ENCODE measurements around the gene PIM1. TPM values are rescaled to one million over a fixed set of nuclear protein-coding genes. Genes with fewer than 3 reads are reported as not detected.

PIM1 gene
- total RNA-seq, 2 donors from 2014 or later: 7.3 to 10.6 TPM

DNA sequence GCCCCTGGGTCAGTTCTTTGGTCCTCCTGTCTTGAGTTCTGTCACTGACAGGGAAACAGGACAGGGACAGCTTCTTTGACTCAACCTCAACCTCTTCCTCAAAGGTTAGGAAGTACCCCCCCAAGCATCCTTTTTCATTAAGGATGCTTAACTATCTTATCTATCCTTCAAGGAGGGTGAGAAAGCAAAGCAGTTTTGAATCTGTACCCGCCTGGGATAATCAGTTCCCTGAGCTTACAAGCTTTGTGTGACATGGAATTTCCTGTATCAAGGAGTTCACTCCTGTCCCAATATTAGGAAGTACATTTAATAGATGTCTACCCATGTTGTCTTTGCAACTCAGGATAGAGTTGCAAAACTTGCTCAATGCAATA is 31.1 kb upstream of the PIM1 start:
- Histone ChIP-seq H3K36me3 (replicated peaks in 1 of 2; ENCODE audit: insufficient read depth in 1 of 2, low read depth in 2 of 2) (no peaks in the 10 kb centered on the region), H3K4me3 (no peak overlapping the region), H3K9me3 (no peaks in the 10 kb centered on the region), H3K27ac (no peak overlapping the region), H3K27me3 (no peaks in the 10 kb centered on the region), H3K4me1 (peaks cover 19% of the 10 kb centered on the region)
- DNase-seq (no peak), ATAC-seq (no peak)
- WGBS, 2 donors: 69 to 93% methylated on average over 1 of the region's 1 CpG
- intact Hi-C loops (cut with DNase I): no loop called here
- TF ChIP-seq, protein P1, sequence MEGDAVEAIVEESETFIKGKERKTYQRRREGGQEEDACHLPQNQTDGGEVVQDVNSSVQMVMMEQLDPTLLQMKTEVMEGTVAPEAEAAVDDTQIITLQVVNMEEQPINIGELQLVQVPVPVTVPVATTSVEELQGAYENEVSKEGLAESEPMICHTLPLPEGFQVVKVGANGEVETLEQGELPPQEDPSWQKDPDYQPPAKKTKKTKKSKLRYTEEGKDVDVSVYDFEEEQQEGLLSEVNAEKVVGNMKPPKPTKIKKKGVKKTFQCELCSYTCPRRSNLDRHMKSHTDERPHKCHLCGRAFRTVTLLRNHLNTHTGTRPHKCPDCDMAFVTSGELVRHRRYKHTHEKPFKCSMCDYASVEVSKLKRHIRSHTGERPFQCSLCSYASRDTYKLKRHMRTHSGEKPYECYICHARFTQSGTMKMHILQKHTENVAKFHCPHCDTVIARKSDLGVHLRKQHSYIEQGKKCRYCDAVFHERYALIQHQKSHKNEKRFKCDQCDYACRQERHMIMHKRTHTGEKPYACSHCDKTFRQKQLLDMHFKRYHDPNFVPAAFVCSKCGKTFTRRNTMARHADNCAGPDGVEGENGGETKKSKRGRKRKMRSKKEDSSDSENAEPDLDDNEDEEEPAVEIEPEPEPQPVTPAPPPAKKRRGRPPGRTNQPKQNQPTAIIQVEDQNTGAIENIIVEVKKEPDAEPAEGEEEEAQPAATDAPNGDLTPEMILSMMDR (IDR thresholded peaks at IDR 0.05): no peak
- no peak for TF ChIP-seq POLR2A (IDR thresholded peaks at IDR 0.05)

DNA sequence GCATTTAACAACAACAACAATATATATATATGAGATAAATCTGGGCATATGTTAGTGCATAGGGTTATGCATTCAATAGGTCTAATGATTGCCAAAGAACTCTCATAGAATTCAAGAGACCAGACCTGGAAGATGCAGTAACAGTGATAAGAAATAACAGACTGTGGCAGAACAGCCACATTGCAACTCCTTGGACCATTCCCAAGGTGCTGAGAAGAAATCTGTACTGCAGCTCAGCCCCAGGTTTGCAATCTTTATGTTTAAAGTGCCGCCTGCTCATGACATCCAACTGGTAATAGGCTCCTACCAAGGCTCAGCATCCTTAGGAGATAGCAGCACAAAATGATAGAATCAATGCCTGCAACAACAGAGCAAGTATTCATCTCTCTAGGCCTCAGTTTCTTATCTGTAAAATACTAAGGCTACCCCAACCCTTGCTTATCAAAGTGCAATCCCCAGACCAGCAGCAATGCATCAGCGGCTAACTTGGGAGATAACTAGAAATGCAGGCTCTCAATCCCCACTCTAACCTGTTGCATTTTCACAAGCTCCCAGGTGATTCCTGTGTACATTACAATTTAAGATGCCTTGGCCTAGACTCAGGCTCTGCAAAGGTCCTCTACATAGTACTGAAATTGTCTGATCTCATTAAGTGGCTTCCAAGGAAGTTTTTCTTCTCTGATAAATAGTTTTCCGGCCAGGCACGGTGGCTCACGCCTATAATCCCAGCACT is 30.6 kb upstream of the PIM1 start:
- H3K9me3 ChIP-seq: no peaks in the 10 kb centered on the region
- WGBS, 2 donors: 89 to 97% methylated on average over 5 of the region's 5 CpGs
- H3K4me3 ChIP-seq: no peak overlapping the region
- DNase-seq (no peak), ATAC-seq (no peak)
- peaks cover 16% of the 10 kb centered on the region for H3K4me1 ChIP-seq
- H3K36me3 ChIP-seq (replicated peaks in 1 of 2; ENCODE audit: insufficient read depth in 1 of 2, low read depth in 2 of 2): no peaks in the 10 kb centered on the region
- no peaks in the 10 kb centered on the region for H3K27me3 ChIP-seq
- intact Hi-C loops (cut with DNase I): no loop called here
- no peak overlapping the region for H3K27ac ChIP-seq
- TF ChIP-seq POLR2A (IDR thresholded peaks at IDR 0.05): no peak
- TF ChIP-seq, protein P1 (IDR thresholded peaks at IDR 0.05): no peak

DNA sequence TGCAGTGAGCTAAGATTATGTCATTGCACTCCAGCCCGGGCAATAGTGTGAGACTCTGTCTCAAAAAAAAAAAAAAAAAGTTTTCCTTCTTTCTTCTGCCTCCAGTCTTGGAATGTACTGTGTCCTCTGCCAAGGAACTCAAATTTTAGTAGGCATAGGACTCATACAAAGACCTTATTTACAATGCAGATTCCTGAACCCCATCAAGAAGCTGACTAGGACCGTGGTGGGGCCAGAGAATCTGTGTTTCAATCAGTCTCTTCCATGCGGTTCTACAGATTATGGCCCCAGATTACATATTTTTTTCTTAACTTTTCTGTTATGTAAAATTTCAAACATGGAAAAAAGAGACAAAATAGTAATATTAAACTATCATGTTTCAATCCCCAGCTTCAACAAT is 29.8 kb upstream of the PIM1 start:
- Histone ChIP-seq H3K4me1 (peaks cover 11% of the 10 kb centered on the region), H3K27ac (no peak overlapping the region), H3K36me3 (replicated peaks in 1 of 2; ENCODE audit: insufficient read depth in 1 of 2, low read depth in 2 of 2) (no peaks in the 10 kb centered on the region), H3K27me3 (no peaks in the 10 kb centered on the region), H3K9me3 (no peaks in the 10 kb centered on the region), H3K4me3 (no peak overlapping the region)
- ATAC-seq (no peak), DNase-seq (no peak)
- 90% methylated on average over 3 of the region's 3 CpGs for WGBS, 2 donors
- TF ChIP-seq POLR2A (IDR thresholded peaks at IDR 0.05): no peak
- TF ChIP-seq, protein P1 (IDR thresholded peaks at IDR 0.05): no peak
- intact Hi-C loops (cut with DNase I): no loop called here

DNA sequence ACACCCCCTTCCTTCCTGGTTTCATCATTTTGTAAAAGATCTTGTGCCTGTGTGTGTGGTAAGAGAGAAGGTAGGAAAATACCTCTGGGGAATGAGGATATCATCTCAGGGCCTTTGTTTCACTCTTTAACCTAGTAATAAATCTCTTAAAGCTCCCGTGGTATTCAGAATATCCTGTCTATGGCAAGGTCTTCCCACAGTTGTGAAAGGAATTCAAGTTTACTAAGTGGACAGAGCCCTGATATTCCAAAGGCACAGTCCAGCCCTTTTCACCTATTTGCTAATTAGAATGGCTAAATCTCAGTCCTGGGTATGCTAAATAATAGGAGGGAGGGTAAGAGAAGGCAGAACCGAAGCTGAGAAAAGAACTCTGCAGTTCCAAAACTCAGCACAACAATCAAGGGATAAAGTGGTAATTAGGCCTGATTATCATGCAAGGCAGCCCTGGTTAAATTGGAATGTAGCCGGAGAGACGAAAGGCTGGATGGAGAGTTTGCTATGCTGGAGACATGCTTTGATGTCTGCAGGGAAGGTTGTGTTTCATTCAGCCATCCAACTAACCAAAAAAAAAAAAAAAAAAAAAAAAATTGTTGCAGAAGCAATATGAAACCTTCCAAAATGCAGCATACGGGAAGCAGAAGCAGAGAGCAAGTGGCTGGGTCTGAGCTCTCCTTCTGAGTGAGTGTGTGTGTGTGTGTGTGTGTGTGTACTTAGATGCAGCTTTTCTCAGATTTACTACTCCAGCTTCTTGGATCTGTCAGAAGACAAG is 28.5 kb upstream of the PIM1 start:
- DNase-seq: peak in 1 of 4 donors; percentile 17
- H3K4me1 ChIP-seq: peaks cover 6% of the 10 kb centered on the region
- H3K9me3 ChIP-seq: no peaks in the 10 kb centered on the region
- WGBS, 2 donors: 72 to 75% methylated on average over 5 of the region's 5 CpGs
- H3K4me3 ChIP-seq: no peak overlapping the region
- no peak overlapping the region for H3K27ac ChIP-seq
- ATAC-seq: no peak
- intact Hi-C loops (cut with DNase I): no loop called here
- H3K27me3 ChIP-seq: no peaks in the 10 kb centered on the region
- TF ChIP-seq POLR2A (IDR thresholded peaks at IDR 0.05): no peak
- TF ChIP-seq, protein P1 (IDR thresholded peaks at IDR 0.05): no peak
- no peaks in the 10 kb centered on the region for H3K36me3 ChIP-seq (replicated peaks in 1 of 2; ENCODE audit: insufficient read depth in 1 of 2, low read depth in 2 of 2)

Data from body of pancreas (tissue), 4 donors.